WTC11 (cell line): ENCODE measurements around the gene LAMA2.

Experiments
- ATF3 ChIP-seq: sonication (generic); formaldehyde crosslinking; conservative IDR thresholded peaks from 2 replicates; pipeline ENCODE4 v1.8.1; 2022; ENCODE audit warnings: mild to moderate bottlenecking, missing genetic modification reagents
- ETV6 ChIP-seq: sonication (generic); formaldehyde crosslinking; IDR thresholded peaks from 2 replicates; pipeline ENCODE4 v1.8.1; 2022; ENCODE audit warnings: mild to moderate bottlenecking, missing genetic modification reagents
- FOXK1 ChIP-seq: sonication (generic); formaldehyde crosslinking; IDR thresholded peaks from 2 replicates; pipeline ENCODE4 v1.8.0; 2022; ENCODE audit warnings: mild to moderate bottlenecking, moderate library complexity, missing genetic modification reagents
- MYBL2 ChIP-seq: sonication (generic); formaldehyde crosslinking; IDR thresholded peaks from 2 replicates; pipeline ENCODE4 v1.8.1; 2023; ENCODE audit warnings: mild to moderate bottlenecking, moderate library complexity, missing genetic modification reagents
- NFYB ChIP-seq: sonication (generic); formaldehyde crosslinking; conservative IDR thresholded peaks from 2 replicates; pipeline ENCODE4 v1.8.0; 2022; ENCODE audit warnings: low read depth, missing genetic modification reagents
- PREB ChIP-seq: sonication (generic); formaldehyde crosslinking; IDR thresholded peaks from 2 replicates; pipeline ENCODE4 v1.8.1; 2022; ENCODE audit warnings: mild to moderate bottlenecking, missing genetic modification reagents, moderate library complexity, borderline replicate concordance
- TCF7 ChIP-seq: sonication (generic); formaldehyde crosslinking; IDR thresholded peaks from 2 replicates; pipeline ENCODE4 v1.8.0; 2022; ENCODE audit warnings: mild to moderate bottlenecking, low read depth, missing genetic modification reagents, moderate library complexity
- ZBTB43 ChIP-seq: sonication (generic); formaldehyde crosslinking; IDR thresholded peaks from 2 replicates; pipeline ENCODE4 v1.8.1; 2023; ENCODE audit warnings: mild to moderate bottlenecking, missing genetic modification reagents
- ZNF532 ChIP-seq: fragments of 250-450 bp; sonication (Bioruptor Pico); IDR thresholded peaks from 2 replicates; pipeline ENCODE4 v1.9.0; 2021; ENCODE audit warnings: mild to moderate bottlenecking, borderline replicate concordance
- TF ChIP-seq, protein P1 (sequence below): fragments of 200-600 bp; IDR thresholded peaks from 2 replicates; pipeline ENCODE4 v1.8.0; 2022; ENCODE audit warnings: antibody characterized with exemption
- TF ChIP-seq, protein P2 (sequence below): sonication (generic); formaldehyde crosslinking; IDR thresholded peaks from 2 replicates; pipeline ENCODE4 v1.8.0; 2023; ENCODE audit warnings: missing genetic modification reagents, mild to moderate bottlenecking, borderline replicate concordance

DNA sequence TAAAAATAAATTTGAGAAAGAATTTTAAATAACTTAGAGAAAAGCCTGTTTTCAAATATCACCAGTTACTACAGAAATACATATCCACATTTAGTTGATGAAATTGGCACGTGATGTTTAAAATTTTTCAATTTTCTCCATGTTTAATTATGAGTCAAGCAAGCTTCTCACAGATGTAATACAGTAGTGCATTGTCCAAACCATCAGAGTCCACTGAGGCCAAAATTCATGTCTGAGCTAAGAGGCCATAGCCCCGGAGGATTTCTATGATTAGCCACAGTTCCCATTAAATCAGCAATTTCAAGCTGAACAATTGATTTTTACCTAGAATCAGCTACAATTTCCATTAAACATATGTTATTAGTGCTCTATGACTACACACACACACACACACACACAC, 387.0 kb downstream of the LAMA2 start:
- TF ChIP-seq ETV6 (CRISPR knock-in tag) (no peak), ATF3 (CRISPR knock-in tag) (no peak), ZBTB43 (no peak), PREB (CRISPR knock-in tag) (no peak), NFYB (no peak), TCF7 (CRISPR knock-in tag) (no peak), ZNF532 (CRISPR knock-in tag) (no peak), FOXK1 (CRISPR knock-in tag) (no peak), MYBL2 (no peak)
- TF ChIP-seq, protein P1, sequence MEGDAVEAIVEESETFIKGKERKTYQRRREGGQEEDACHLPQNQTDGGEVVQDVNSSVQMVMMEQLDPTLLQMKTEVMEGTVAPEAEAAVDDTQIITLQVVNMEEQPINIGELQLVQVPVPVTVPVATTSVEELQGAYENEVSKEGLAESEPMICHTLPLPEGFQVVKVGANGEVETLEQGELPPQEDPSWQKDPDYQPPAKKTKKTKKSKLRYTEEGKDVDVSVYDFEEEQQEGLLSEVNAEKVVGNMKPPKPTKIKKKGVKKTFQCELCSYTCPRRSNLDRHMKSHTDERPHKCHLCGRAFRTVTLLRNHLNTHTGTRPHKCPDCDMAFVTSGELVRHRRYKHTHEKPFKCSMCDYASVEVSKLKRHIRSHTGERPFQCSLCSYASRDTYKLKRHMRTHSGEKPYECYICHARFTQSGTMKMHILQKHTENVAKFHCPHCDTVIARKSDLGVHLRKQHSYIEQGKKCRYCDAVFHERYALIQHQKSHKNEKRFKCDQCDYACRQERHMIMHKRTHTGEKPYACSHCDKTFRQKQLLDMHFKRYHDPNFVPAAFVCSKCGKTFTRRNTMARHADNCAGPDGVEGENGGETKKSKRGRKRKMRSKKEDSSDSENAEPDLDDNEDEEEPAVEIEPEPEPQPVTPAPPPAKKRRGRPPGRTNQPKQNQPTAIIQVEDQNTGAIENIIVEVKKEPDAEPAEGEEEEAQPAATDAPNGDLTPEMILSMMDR = no peak
- TF ChIP-seq, protein P2, sequence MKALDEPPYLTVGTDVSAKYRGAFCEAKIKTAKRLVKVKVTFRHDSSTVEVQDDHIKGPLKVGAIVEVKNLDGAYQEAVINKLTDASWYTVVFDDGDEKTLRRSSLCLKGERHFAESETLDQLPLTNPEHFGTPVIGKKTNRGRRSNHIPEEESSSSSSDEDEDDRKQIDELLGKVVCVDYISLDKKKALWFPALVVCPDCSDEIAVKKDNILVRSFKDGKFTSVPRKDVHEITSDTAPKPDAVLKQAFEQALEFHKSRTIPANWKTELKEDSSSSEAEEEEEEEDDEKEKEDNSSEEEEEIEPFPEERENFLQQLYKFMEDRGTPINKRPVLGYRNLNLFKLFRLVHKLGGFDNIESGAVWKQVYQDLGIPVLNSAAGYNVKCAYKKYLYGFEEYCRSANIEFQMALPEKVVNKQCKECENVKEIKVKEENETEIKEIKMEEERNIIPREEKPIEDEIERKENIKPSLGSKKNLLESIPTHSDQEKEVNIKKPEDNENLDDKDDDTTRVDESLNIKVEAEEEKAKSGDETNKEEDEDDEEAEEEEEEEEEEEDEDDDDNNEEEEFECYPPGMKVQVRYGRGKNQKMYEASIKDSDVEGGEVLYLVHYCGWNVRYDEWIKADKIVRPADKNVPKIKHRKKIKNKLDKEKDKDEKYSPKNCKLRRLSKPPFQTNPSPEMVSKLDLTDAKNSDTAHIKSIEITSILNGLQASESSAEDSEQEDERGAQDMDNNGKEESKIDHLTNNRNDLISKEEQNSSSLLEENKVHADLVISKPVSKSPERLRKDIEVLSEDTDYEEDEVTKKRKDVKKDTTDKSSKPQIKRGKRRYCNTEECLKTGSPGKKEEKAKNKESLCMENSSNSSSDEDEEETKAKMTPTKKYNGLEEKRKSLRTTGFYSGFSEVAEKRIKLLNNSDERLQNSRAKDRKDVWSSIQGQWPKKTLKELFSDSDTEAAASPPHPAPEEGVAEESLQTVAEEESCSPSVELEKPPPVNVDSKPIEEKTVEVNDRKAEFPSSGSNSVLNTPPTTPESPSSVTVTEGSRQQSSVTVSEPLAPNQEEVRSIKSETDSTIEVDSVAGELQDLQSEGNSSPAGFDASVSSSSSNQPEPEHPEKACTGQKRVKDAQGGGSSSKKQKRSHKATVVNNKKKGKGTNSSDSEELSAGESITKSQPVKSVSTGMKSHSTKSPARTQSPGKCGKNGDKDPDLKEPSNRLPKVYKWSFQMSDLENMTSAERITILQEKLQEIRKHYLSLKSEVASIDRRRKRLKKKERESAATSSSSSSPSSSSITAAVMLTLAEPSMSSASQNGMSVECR (CRISPR knock-in tag) = no peak
